Panc1 (cell line): Measurements from ENCODE around the gene B2M. TPM values are rescaled to one million over a fixed set of nuclear protein-coding genes. Genes with fewer than 3 reads are reported as not detected.
"Not testable (repeated sequence)": the region's sequence is repeated elsewhere in the genome, so short reads cannot be mapped to it uniquely, and the experiment has no call there.

ENCODE experiments used
- ATAC-seq: fragments of 200-7000 bp; cut with Tn5 transposase; 2 replicates; pipeline ENCODE4 v1.9.1; 2020; ENCODE audit warnings: mild to moderate bottlenecking, moderate library complexity
- BruUV-seq: library from RNA; stranded (reverse); fragments of 400-500 nt; replicated peaks from 2 replicates; lab custom pipeline; 2021; lab: Mats Ljungman, UMichigan
- CTCF ChIA-PET: fragments of 300-600 bp; sonication (Branson Sonifier 250); formaldehyde crosslinking; loops from one replicate; lab custom pipeline; 2022; ENCODE audit warnings: antibody characterized with exemption; lab: Charles Lee
- POLR2A ChIA-PET: fragments of 300-600 bp; sonication (Branson Sonifier 250); formaldehyde crosslinking; loops from one replicate; lab custom pipeline; 2022; ENCODE audit warnings: antibody characterized with exemption; lab: Charles Lee
- DNase-seq: peaks from one replicate; pipeline ENCODE4 v3.0.0-alpha.2; 2010; ENCODE audit warnings: low read depth, low spot score
- H3K27ac ChIP-seq: 2 replicates; pipeline ENCODE4 v1.5.1; 2011; ENCODE audit warnings: mild to moderate bottlenecking, low read length, inconsistent platforms
- H3K27me3 ChIP-seq: fragments of 200-500 bp; sonication (Bioruptor generic); 2 replicates; pipeline ENCODE4 v1.6.0; 2014; ENCODE audit warnings: low read length, inconsistent platforms; ENCODE audit not compliant: control insufficient read depth, insufficient read depth
- H3K36me3 ChIP-seq: fragments of 200-500 bp; sonication (Bioruptor generic); 2 replicates; pipeline ENCODE4 v1.5.1; 2014; ENCODE audit warnings: inconsistent platforms, mild to moderate bottlenecking, low read length, moderate library complexity; ENCODE audit not compliant: control insufficient read depth, insufficient read depth
- H3K4me1 ChIP-seq: 2 replicates; pipeline ENCODE4 v1.5.1; 2011; ENCODE audit warnings: inconsistent platforms, mild to moderate bottlenecking, low read length, moderate library complexity; ENCODE audit not compliant: control insufficient read depth, insufficient read depth
- H3K4me3 ChIP-seq, 2 experiments: 2 replicates each; pipeline ENCODE4 v1.5.1; 2011 to 2012; ENCODE audit warnings: low read depth in 2 of 2, low read length in 2 of 2, mild to moderate bottlenecking in 2 of 2, inconsistent platforms in 1 of 2, moderate library complexity in 1 of 2
- H3K9me3 ChIP-seq: fragments of 200-500 bp; sonication (Bioruptor generic); 2 replicates; pipeline ENCODE4 v1.5.1; 2014; ENCODE audit warnings: low read depth, mild to moderate bottlenecking, inconsistent platforms, low read length, moderate library complexity; ENCODE audit not compliant: control insufficient read depth, insufficient read depth
- POLR2AphosphoS5 ChIP-seq: IDR thresholded peaks from 2 replicates; pipeline ENCODE4 v1.6.1; 2012; ENCODE audit warnings: mild to moderate bottlenecking, low read depth, low read length, moderate library complexity
- SIN3A ChIP-seq: IDR thresholded peaks from 2 replicates; pipeline ENCODE4 v1.6.1; 2012; ENCODE audit warnings: low read depth, mild to moderate bottlenecking, low read length, moderate library complexity, borderline replicate concordance; ENCODE audit not compliant: insufficient read depth
- TCF7L2 ChIP-seq: IDR thresholded peaks from 2 replicates; pipeline ENCODE4 v1.6.1; 2011; ENCODE audit warnings: mild to moderate bottlenecking, low read depth, low read length, inconsistent platforms
- in situ Hi-C: cut with HindIII; loops from 2 replicates; pipeline ENCODE4 v1.10.0; 2016; ENCODE audit warnings: low sequenced_read_pairs, low pct_unique_long_range_greater_than_20kb
- intact Hi-C: fragments of 100-400 bp; cut with micrococcal nuclease; formaldehyde crosslinking; loops from one replicate; pipeline ENCODE4 v1.10.0; 2022; ENCODE audit not compliant: unreplicated experiment
- total RNA-seq: library from RNA; stranded (reverse); gene quantifications from one replicate; pipeline ENCODE4 v1.2.1, GENCODE V29; 2021; ENCODE audit not compliant: unreplicated experiment
- TF ChIP-seq, protein P1 (sequence below): fragments of 450-650 bp; IDR thresholded peaks from 2 replicates; pipeline ENCODE4 v1.5.1; 2017; ENCODE audit warnings: mild to moderate bottlenecking
- TF ChIP-seq, protein P2 (sequence below), 2 experiments: IDR thresholded peaks; 2 replicates each; pipeline ENCODE4 v1.6.1; 2011 to 2012; ENCODE audit warnings: low read depth in 2 of 2, control low read depth in 1 of 2, low read length in 1 of 2, mild to moderate bottlenecking in 1 of 2, moderate library complexity in 1 of 2; ENCODE audit not compliant: insufficient read depth in 1 of 2

Gene B2M
- total RNA-seq, 1 experiment from 2014 or later = 914 TPM

- H3K36me3 ChIP-seq, ATAC-seq, H3K4me1 ChIP-seq, DNase-seq, H3K9me3 ChIP-seq, H3K4me3 ChIP-seq, H3K27me3 ChIP-seq, CTCF ChIA-PET, in situ Hi-C loops, BruUV-seq, H3K27ac ChIP-seq, intact Hi-C loops: not testable (repeated sequence)
- POLR2A ChIA-PET = interaction anchor here (0.6 kb wide), 1 partner anchor 129 kb away, joined by 4 read pairs; no protein-coding TSS in a partner anchor
Measured at GRCh38 chr15:44689318-44689717, 22.0 kb upstream of the B2M start.

GRCh38 chr15:44690245-44690644, 21.1 kb upstream of the B2M start:
- in situ Hi-C loops, DNase-seq, intact Hi-C loops, H3K27me3 ChIP-seq, H3K36me3 ChIP-seq, H3K4me1 ChIP-seq, H3K4me3 ChIP-seq, H3K9me3 ChIP-seq, H3K27ac ChIP-seq, BruUV-seq, ATAC-seq, POLR2A ChIA-PET: not testable (repeated sequence)
- CTCF ChIA-PET = interaction anchor here (0.7 kb wide), 1 partner anchor 640 kb away, joined by 7 read pairs; no protein-coding TSS in a partner anchor

DNA sequence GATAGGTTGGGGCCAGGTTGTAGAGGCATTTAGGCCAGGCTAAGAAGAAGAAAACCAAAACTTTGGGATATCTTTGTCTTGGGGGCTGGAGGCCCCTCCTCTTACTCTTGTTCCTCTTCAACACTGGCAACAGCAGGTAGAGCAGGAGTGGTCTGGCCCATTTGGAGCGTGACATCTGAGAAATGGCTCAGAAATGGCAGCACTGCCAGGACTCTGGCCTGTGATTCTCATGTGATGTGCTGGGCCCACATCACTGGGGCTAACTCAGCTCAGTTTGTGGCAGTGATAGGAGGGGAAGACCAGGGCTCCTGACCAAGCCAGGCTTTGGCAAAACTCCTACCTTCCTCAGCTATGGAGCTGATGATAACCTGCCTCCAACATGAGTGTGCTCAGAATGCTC, 18.7 kb upstream of the B2M start:
- CTCF ChIA-PET = no interaction called here
- H3K27ac ChIP-seq = no peak overlapping the region
- no peaks in the 10 kb centered on the region for H3K36me3 ChIP-seq
- in situ Hi-C loops (no loop called here), intact Hi-C loops (no loop called here)
- H3K4me3 ChIP-seq = no peak overlapping the region
- ATAC-seq (0 out of 2 replicates have a peak, but pooled peaks have one; percentile 21), DNase-seq (no peak)
- H3K27me3 ChIP-seq = 0 out of 2 replicates have a peak, but pooled peaks cover 3% of the 10 kb centered on the region
- no TSS peak for BruUV-seq
- no peaks in the 10 kb centered on the region for H3K4me1 ChIP-seq
- POLR2A ChIA-PET = no interaction called here
- H3K9me3 ChIP-seq = no peaks in the 10 kb centered on the region; the same call in 1 of the 2 replicates
- TF ChIP-seq, protein P1, sequence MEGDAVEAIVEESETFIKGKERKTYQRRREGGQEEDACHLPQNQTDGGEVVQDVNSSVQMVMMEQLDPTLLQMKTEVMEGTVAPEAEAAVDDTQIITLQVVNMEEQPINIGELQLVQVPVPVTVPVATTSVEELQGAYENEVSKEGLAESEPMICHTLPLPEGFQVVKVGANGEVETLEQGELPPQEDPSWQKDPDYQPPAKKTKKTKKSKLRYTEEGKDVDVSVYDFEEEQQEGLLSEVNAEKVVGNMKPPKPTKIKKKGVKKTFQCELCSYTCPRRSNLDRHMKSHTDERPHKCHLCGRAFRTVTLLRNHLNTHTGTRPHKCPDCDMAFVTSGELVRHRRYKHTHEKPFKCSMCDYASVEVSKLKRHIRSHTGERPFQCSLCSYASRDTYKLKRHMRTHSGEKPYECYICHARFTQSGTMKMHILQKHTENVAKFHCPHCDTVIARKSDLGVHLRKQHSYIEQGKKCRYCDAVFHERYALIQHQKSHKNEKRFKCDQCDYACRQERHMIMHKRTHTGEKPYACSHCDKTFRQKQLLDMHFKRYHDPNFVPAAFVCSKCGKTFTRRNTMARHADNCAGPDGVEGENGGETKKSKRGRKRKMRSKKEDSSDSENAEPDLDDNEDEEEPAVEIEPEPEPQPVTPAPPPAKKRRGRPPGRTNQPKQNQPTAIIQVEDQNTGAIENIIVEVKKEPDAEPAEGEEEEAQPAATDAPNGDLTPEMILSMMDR = no peak
- TF ChIP-seq TCF7L2 (no peak), SIN3A (no peak), POLR2AphosphoS5 (no peak)
- TF ChIP-seq, protein P2, sequence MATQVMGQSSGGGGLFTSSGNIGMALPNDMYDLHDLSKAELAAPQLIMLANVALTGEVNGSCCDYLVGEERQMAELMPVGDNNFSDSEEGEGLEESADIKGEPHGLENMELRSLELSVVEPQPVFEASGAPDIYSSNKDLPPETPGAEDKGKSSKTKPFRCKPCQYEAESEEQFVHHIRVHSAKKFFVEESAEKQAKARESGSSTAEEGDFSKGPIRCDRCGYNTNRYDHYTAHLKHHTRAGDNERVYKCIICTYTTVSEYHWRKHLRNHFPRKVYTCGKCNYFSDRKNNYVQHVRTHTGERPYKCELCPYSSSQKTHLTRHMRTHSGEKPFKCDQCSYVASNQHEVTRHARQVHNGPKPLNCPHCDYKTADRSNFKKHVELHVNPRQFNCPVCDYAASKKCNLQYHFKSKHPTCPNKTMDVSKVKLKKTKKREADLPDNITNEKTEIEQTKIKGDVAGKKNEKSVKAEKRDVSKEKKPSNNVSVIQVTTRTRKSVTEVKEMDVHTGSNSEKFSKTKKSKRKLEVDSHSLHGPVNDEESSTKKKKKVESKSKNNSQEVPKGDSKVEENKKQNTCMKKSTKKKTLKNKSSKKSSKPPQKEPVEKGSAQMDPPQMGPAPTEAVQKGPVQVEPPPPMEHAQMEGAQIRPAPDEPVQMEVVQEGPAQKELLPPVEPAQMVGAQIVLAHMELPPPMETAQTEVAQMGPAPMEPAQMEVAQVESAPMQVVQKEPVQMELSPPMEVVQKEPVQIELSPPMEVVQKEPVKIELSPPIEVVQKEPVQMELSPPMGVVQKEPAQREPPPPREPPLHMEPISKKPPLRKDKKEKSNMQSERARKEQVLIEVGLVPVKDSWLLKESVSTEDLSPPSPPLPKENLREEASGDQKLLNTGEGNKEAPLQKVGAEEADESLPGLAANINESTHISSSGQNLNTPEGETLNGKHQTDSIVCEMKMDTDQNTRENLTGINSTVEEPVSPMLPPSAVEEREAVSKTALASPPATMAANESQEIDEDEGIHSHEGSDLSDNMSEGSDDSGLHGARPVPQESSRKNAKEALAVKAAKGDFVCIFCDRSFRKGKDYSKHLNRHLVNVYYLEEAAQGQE (IDR thresholded peaks at IDR 0.05; ENCODE audit: insufficient read depth in 1 of 2, low read depth in 2 of 2, low read length in 1 of 2) = no peak
